OCI-LY7 (cell line): ENCODE measurements around the gene SMPD4. TPM values are rescaled to one million over a fixed set of nuclear protein-coding genes. Genes with fewer than 3 reads are reported as not detected.
"Not testable (repeated sequence)": the region's sequence is repeated elsewhere in the genome, so short reads cannot be mapped to it uniquely, and the experiment has no call there.

Experiments
- BruUV-seq: library from RNA; stranded (reverse); fragments of 400-500 nt; replicated peaks from 2 replicates; lab custom pipeline; 2021; lab: Mats Ljungman, UMichigan
- CTCF ChIA-PET: fragments of 300-600 bp; sonication (Branson Sonifier 250); formaldehyde crosslinking; loops from one replicate; lab custom pipeline; 2022; ENCODE audit warnings: antibody characterized with exemption; ENCODE audit not compliant: unreplicated experiment; lab: Charles Lee
- POLR2A ChIA-PET: fragments of 300-600 bp; sonication (Branson Sonifier 250); formaldehyde crosslinking; loops from one replicate; lab custom pipeline; 2022; ENCODE audit warnings: antibody characterized with exemption; lab: Charles Lee
- DNase-seq: peaks from one replicate; pipeline ENCODE4 v3.0.0-alpha.2; 2015; ENCODE audit warnings: low spot score
- H2AFZ ChIP-seq: fragments of 200-600 bp; sonication (generic), shearing (Covaris generic); 2 replicates; pipeline ENCODE4 v1.6.1; 2014; ENCODE audit warnings: mild to moderate bottlenecking, antibody characterized with exemption, low read length, moderate library complexity
- H3K27ac ChIP-seq: fragments of 200-600 bp; sonication (generic); 2 replicates; pipeline ENCODE4 v1.5.1; 2014; ENCODE audit warnings: mixed run types, low read depth, mild to moderate bottlenecking, moderate library complexity, low read length, inconsistent platforms; ENCODE audit not compliant: poor library complexity, severe bottlenecking
- H3K36me3 ChIP-seq: fragments of 200-600 bp; sonication (generic); 2 replicates; pipeline ENCODE4 v1.6.1; 2014; ENCODE audit warnings: mild to moderate bottlenecking, antibody characterized with exemption, low read length, moderate library complexity, mixed read lengths; ENCODE audit not compliant: insufficient read depth
- H3K4me1 ChIP-seq: fragments of 200-600 bp; sonication (generic); 2 replicates; pipeline ENCODE4 v1.5.1; 2014; ENCODE audit warnings: mild to moderate bottlenecking, low read length; ENCODE audit not compliant: insufficient read depth, poor library complexity, severe bottlenecking
- H3K4me2 ChIP-seq: fragments of 200-600 bp; sonication (generic); 2 replicates; pipeline ENCODE4 v1.6.1; 2014; ENCODE audit warnings: mild to moderate bottlenecking, low read length
- H3K4me3 ChIP-seq: fragments of 200-600 bp; sonication (generic); 2 replicates; pipeline ENCODE4 v1.5.1; 2014; ENCODE audit warnings: mild to moderate bottlenecking, low read depth, low read length; ENCODE audit not compliant: poor library complexity, severe bottlenecking
- H3K79me2 ChIP-seq: fragments of 200-600 bp; sonication (generic); 2 replicates; pipeline ENCODE4 v1.6.1; 2016; ENCODE audit warnings: low read depth, mild to moderate bottlenecking, low read length, moderate library complexity, mixed read lengths; ENCODE audit not compliant: insufficient read depth
- H3K9me2 ChIP-seq: fragments of 200-600 bp; sonication (generic); 2 replicates; pipeline ENCODE4 v1.6.1; 2016; ENCODE audit warnings: mild to moderate bottlenecking, low read length, mixed read lengths; ENCODE audit not compliant: insufficient read depth
- H3K9me3 ChIP-seq: fragments of 200-600 bp; sonication (generic); 2 replicates; pipeline ENCODE4 v1.6.1; 2014; ENCODE audit warnings: mild to moderate bottlenecking, mixed run types, low read length, mixed read lengths
- H4K20me1 ChIP-seq: fragments of 200-600 bp; sonication (generic); 2 replicates; pipeline ENCODE4 v1.6.1; 2014; ENCODE audit warnings: mild to moderate bottlenecking, antibody characterized with exemption, low read length, moderate library complexity, mixed read lengths; ENCODE audit not compliant: insufficient read depth
- intact Hi-C: fragments of 100-400 bp; cut with micrococcal nuclease; formaldehyde crosslinking; loops from one replicate; pipeline ENCODE4 v1.10.0; 2022; ENCODE audit not compliant: unreplicated experiment
- small RNA-seq: library from RNA; depleted of rRNA; stranded (forward); fragments of <200 nt; gene quantifications from one replicate; pipeline ENCODE3, GENCODE V24; 2014
- total RNA-seq, 2 experiments: library from RNA; depleted of rRNA in 1 of 2; stranded (reverse); fragments of >200 nt in 1 of 2; shearing (Covaris generic) in 1 of 2; gene quantifications; 2 replicates each; pipeline ENCODE4 v1.2.3, GENCODE V29; 2014 to 2022

SMPD4 gene
- total RNA-seq, 2 experiments from 2014 or later = 61.9 to 93.8 TPM

- H3K4me1 ChIP-seq, H3K79me2 ChIP-seq, H3K9me3 ChIP-seq, H3K4me3 ChIP-seq, H3K9me2 ChIP-seq, H3K36me3 ChIP-seq, BruUV-seq, POLR2A ChIA-PET, intact Hi-C loops, DNase-seq, H2AFZ ChIP-seq, CTCF ChIA-PET, H3K4me2 ChIP-seq, H4K20me1 ChIP-seq, H3K27ac ChIP-seq: not testable (repeated sequence)
These were observed 78.6 kb downstream of the SMPD4 start for GRCh38 chr2:130102597-130103363.

Small RNA genes within 50 kb of the gene (small RNA-seq; reads per million reads assigned to genes)
- gene RNU6-1049P = not detected

Other genes with a start within 250 kb of the SMPD4 start
- not detected in 2 replicates for gene RAB6C, start 201.9 kb downstream of the SMPD4 start, total RNA-seq (2014; rRNA removed; shearing (Covaris generic))
- gene RAB6C, start 201.9 kb downstream of the SMPD4 start, total RNA-seq (2022) = not detected in 2 replicates
- not detected in 2 replicates for gene POTEF, start 52.4 kb downstream of the SMPD4 start, total RNA-seq (2014; rRNA removed; shearing (Covaris generic))
- gene POTEF, start 52.4 kb downstream of the SMPD4 start, total RNA-seq (2022) = not detected in 2 replicates
- gene CCDC74B, start 36.5 kb downstream of the SMPD4 start, total RNA-seq (2014; rRNA removed; shearing (Covaris generic)) = 2.4 and 2.6 TPM in 2 replicates
- 2.6 and 4.2 TPM in 2 replicates for gene CCDC74B, start 36.5 kb downstream of the SMPD4 start, total RNA-seq (2022)
- gene MZT2B, start 660 bp upstream of the SMPD4 start, total RNA-seq (2014; rRNA removed; shearing (Covaris generic)) = 591 and 617 TPM in 2 replicates
- gene MZT2B, start 660 bp upstream of the SMPD4 start, total RNA-seq (2022) = 474 and 494 TPM in 2 replicates
- not detected in 2 replicates for gene TUBA3E, start 16.8 kb upstream of the SMPD4 start, total RNA-seq (2014; rRNA removed; shearing (Covaris generic))
- not detected in 2 replicates for gene TUBA3E, start 16.8 kb upstream of the SMPD4 start, total RNA-seq (2022)
- gene IMP4, start 161.3 kb upstream of the SMPD4 start, total RNA-seq (2014; rRNA removed; shearing (Covaris generic)) = 265 and 266 TPM in 2 replicates
- 314 and 327 TPM in 2 replicates for gene IMP4, start 161.3 kb upstream of the SMPD4 start, total RNA-seq (2022)
- gene PTPN18, start 174.5 kb upstream of the SMPD4 start, total RNA-seq (2014; rRNA removed; shearing (Covaris generic)) = 96.6 and 107 TPM in 2 replicates
- gene PTPN18, start 174.5 kb upstream of the SMPD4 start, total RNA-seq (2022) = 309 and 363 TPM in 2 replicates